Keratinocyte (primary cell): ENCODE results near the gene HNRNPLL. TPM values are rescaled to one million over a fixed set of nuclear protein-coding genes. Genes with fewer than 3 reads are reported as not detected.
"Not testable (repeated sequence)": the region's sequence is repeated elsewhere in the genome, so short reads cannot be mapped to it uniquely, and the experiment has no call there.

Experiments used
- DNase-seq: peaks from one replicate; pipeline ENCODE4 v3.0.0-alpha.2; 2011; ENCODE audit warnings: low read depth, missing footprints, low spot score
- FAIRE-seq: peaks from 2 replicates; lab custom pipeline; 2011; peaks lifted over from hg19 to GRCh38; lab: Jason Lieb, UNC
- H2AFZ ChIP-seq: 2 replicates; pipeline ENCODE4 v1.6.0; 2012; ENCODE audit warnings: low read length, control low read depth, inconsistent platforms; ENCODE audit not compliant: control insufficient read depth
- H3K27ac ChIP-seq: 2 replicates; pipeline ENCODE4 v1.5.1; 2011; ENCODE audit warnings: low read length; ENCODE audit not compliant: control insufficient read depth, insufficient read depth
- H3K27me3 ChIP-seq: 3 replicates; pipeline ENCODE4 v1.6.0; 2011; ENCODE audit warnings: low read length; ENCODE audit not compliant: control insufficient read depth, insufficient read depth; ENCODE audit errors: extremely low read depth
- H3K36me3 ChIP-seq, 2 experiments: 2 replicates in 1 of 2; 3 replicates in 1 of 2; pipeline ENCODE4 v1.5.1; 2011; ENCODE audit warnings: low read length in 2 of 2, mild to moderate bottlenecking in 1 of 2; ENCODE audit not compliant: control insufficient read depth in 2 of 2, insufficient read depth in 2 of 2; ENCODE audit errors: extremely low read depth in 1 of 2
- H3K4me1 ChIP-seq: 3 replicates; pipeline ENCODE4 v1.5.1; 2011; ENCODE audit warnings: low read length; ENCODE audit not compliant: control insufficient read depth, insufficient read depth; ENCODE audit errors: extremely low read depth
- H3K4me2 ChIP-seq: 3 replicates; pipeline ENCODE4 v1.6.0; 2011; ENCODE audit warnings: low read depth, low read length; ENCODE audit not compliant: control insufficient read depth, insufficient read depth; ENCODE audit errors: extremely low read depth
- H3K4me3 ChIP-seq, 3 experiments: fragments of 200-600 bp in 1 of 3; sonication (generic) in 1 of 3; 2 replicates in 2 of 3; 3 replicates in 1 of 3; pipeline ENCODE4 v1.5.1; 2011 to 2016; ENCODE audit warnings: low read length in 3 of 3, mild to moderate bottlenecking in 3 of 3, control low read depth in 2 of 3, inconsistent platforms in 1 of 3, low read depth in 1 of 3, mixed read lengths in 1 of 3, mixed run types in 1 of 3, moderate library complexity in 1 of 3; ENCODE audit not compliant: control insufficient read depth in 2 of 3, insufficient read depth in 2 of 3; ENCODE audit errors: extremely low read depth in 1 of 3
- H3K79me2 ChIP-seq: 2 replicates; pipeline ENCODE4 v1.6.0; 2012; ENCODE audit warnings: low read length; ENCODE audit not compliant: control insufficient read depth, insufficient read depth
- H3K9ac ChIP-seq: 3 replicates; pipeline ENCODE4 v1.6.0; 2011; ENCODE audit warnings: low read length; ENCODE audit not compliant: control insufficient read depth, insufficient read depth; ENCODE audit errors: extremely low read depth
- H3K9me1 ChIP-seq: 3 replicates; pipeline ENCODE4 v1.6.0; 2011; ENCODE audit warnings: low read length; ENCODE audit not compliant: control insufficient read depth, insufficient read depth; ENCODE audit errors: extremely low read depth
- H3K9me3 ChIP-seq: 2 replicates; pipeline ENCODE4 v1.5.1; 2012; ENCODE audit warnings: low read depth, low read length; ENCODE audit not compliant: control insufficient read depth
- H4K20me1 ChIP-seq: 3 replicates; pipeline ENCODE4 v1.6.0; 2011; ENCODE audit warnings: low read length; ENCODE audit not compliant: control insufficient read depth, insufficient read depth; ENCODE audit errors: extremely low read depth
- CTCF ChIP-seq, 3 experiments: IDR thresholded peaks in 1 of 3; conservative IDR thresholded peaks in 1 of 3; optimal IDR thresholded peaks in 1 of 3; 2 replicates in 2 of 3; 3 replicates in 1 of 3; pipeline versions ENCODE3 to v1.5.1; 2011; ENCODE audit warnings: low read length in 3 of 3, mild to moderate bottlenecking in 3 of 3, moderate library complexity in 2 of 3, control low read depth in 1 of 3, inconsistent platforms in 1 of 3; ENCODE audit not compliant: insufficient read depth in 2 of 3; ENCODE audit errors: extremely low read depth in 1 of 3
- EZH2 ChIP-seq: IDR thresholded peaks from one replicate; pipeline ENCODE4 v1.6.1; 2012; ENCODE audit warnings: inconsistent platforms, mild to moderate bottlenecking, low read length, moderate library complexity
- dilution Hi-C: fragments of 300-500 bp; cut with MboI; formaldehyde crosslinking; loops from one replicate; pipeline ENCODE4 v1.7.0; 2020; ENCODE audit warnings: low sequenced_read_pairs; ENCODE audit not compliant: extremely low pct_ligation_motif_present
- polyA plus RNA-seq, 5 experiments: library from polyadenylated mRNA; depleted of rRNA in 3 of 5; stranded (reverse) in 3 of 5; stranded (forward) in 1 of 5; unstranded in 1 of 5; fragments of >200 nt; gene quantifications; 1 replicate in 1 of 5; 2 replicates in 3 of 5; 3 replicates in 1 of 5; pipeline versions ENCODE4 v1.2.1 to v1.2.3, GENCODE V29; 2011 to 2012; ENCODE audit warnings: missing spikeins in 2 of 5, low read depth in 1 of 5, low replicate concordance in 1 of 5

The HNRNPLL gene
- polyA plus RNA-seq, 1 donor (not counting 4 experiments of a cell fraction or from before 2014, with no cell fraction given), result 53.8 TPM

DNA sequence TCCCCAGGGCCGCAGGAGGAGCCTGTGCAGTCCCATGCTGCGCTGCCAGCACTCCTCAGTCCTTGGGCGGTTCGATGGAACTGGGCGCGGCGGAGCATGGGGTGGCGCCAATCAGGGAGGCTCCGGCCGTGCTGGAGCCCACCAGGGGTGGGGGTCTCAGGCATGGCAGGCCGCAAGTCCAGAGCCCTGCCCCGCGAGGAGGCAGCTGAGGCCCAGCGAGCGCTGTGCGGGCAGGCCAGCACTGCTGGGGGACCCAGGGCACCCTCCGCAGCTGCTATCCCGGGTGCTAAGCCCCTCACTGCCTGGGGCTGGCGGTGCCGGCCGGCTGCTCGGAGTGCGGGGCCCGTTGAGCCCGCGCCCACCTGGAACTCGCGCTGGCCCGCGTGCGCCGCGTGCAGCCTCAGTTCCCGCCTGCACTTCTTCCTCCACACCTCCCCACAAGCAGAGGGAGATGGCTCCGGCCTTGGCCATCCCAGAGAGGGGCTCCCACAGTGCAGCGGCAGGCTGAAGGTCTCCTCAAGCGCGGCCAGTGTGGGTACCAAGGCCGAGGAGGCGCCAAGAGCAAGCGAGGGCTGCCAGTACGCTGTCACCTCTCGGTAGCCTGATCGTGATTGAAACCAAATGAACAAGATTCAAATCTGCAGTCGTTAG lies 40.4 kb upstream of the HNRNPLL start:
- no peak overlapping the region for H3K27ac ChIP-seq
- dilution Hi-C loops, result no loop called here
- H4K20me1 ChIP-seq, result no peaks in the 10 kb centered on the region
- H3K9ac ChIP-seq, result no peak overlapping the region
- H3K9me1 ChIP-seq, result no peaks in the 10 kb centered on the region
- DNase-seq (no peak), FAIRE-seq (no peak)
- H3K79me2 ChIP-seq, result no peaks in the 10 kb centered on the region
- H3K4me3 ChIP-seq, result no peak overlapping the region
- no peak overlapping the region for H2AFZ ChIP-seq
- no peaks in the 10 kb centered on the region for H3K36me3 ChIP-seq
- no peaks in the 10 kb centered on the region for H3K4me1 ChIP-seq
- no peak overlapping the region for H3K4me2 ChIP-seq
- no peaks in the 10 kb centered on the region for H3K9me3 ChIP-seq
- TF ChIP-seq CTCF (optimal IDR thresholded peaks at IDR 0.05 in 1 of 3, IDR thresholded peaks at IDR 0.05 in 1 of 3, conservative IDR thresholded peaks at IDR 0.05 in 1 of 3; ENCODE audit: extremely low read depth in 1 of 3, insufficient read depth in 2 of 3, low read length in 3 of 3) (no peak), EZH2 (no peak)
- H3K27me3 ChIP-seq, result no peaks in the 10 kb centered on the region

GRCh38 chr2:38642373-38643017 lies 39.8 kb upstream of the HNRNPLL start:
- H3K4me3 ChIP-seq, H3K4me1 ChIP-seq, DNase-seq, H4K20me1 ChIP-seq, H3K27ac ChIP-seq, H3K9ac ChIP-seq, dilution Hi-C loops, FAIRE-seq, H3K79me2 ChIP-seq, H3K9me1 ChIP-seq, H3K4me2 ChIP-seq, H3K9me3 ChIP-seq, H3K27me3 ChIP-seq, H3K36me3 ChIP-seq, H2AFZ ChIP-seq: not testable (repeated sequence)
